ENCODE results near the gene EXT2. TPM values are rescaled to one million over a fixed set of nuclear protein-coding genes. Genes with fewer than 3 reads are reported as not detected.

The EXT2 gene
- total RNA-seq, 4 donors from 2014 or later, result 52.6 to 116 (median 81.3) TPM

DNA sequence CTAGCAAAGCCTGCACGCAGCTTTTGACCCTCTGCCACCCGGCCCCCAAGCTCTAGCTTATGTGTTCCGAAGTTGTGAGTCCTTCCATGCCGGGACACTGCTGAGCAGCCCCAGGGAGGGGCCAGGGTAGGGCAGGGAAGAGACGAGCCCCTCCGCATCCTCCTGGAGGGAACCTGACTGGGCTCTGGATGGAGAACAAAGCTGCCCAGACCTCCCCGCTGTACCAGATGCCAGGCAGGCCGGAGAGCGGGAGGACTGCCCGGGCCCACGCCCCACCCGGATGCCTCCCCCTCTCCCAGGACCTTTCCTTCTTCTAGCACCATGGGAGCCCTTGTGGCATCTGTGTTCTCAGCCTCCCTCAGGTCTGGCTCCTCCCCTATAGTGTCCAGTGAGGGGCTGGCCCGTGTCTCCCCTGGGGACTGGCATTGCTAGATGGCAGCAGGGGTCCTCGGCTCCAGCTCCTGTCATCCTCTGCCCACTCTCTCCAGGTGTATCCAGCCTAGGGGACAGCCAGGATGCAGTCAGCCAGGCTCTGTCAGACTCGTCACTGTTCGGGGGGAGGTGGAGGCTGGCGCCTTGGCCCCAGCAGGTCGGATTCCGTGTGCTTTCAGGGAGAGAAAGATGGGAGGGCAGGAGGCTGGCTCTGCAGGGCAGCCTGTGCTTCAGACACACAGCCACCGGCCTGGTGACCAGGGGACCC is 168.4 kb downstream of the EXT2 start:
- no peaks in the 10 kb centered on the region for H3K27me3 ChIP-seq
- H3K27ac ChIP-seq, result no peak overlapping the region
- intact Hi-C loops (cut with DNase I; ENCODE audit: low total_unique reads), result no loop called here
- no peak for DNase-seq
- no peak overlapping the region for H3K4me3 ChIP-seq
- no peaks in the 10 kb centered on the region for H3K36me3 ChIP-seq
- no peak for TF ChIP-seq POLR2A (IDR thresholded peaks at IDR 0.05)
- TF ChIP-seq, protein P1, sequence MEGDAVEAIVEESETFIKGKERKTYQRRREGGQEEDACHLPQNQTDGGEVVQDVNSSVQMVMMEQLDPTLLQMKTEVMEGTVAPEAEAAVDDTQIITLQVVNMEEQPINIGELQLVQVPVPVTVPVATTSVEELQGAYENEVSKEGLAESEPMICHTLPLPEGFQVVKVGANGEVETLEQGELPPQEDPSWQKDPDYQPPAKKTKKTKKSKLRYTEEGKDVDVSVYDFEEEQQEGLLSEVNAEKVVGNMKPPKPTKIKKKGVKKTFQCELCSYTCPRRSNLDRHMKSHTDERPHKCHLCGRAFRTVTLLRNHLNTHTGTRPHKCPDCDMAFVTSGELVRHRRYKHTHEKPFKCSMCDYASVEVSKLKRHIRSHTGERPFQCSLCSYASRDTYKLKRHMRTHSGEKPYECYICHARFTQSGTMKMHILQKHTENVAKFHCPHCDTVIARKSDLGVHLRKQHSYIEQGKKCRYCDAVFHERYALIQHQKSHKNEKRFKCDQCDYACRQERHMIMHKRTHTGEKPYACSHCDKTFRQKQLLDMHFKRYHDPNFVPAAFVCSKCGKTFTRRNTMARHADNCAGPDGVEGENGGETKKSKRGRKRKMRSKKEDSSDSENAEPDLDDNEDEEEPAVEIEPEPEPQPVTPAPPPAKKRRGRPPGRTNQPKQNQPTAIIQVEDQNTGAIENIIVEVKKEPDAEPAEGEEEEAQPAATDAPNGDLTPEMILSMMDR (IDR thresholded peaks at IDR 0.05), result no peak
- H3K9me3 ChIP-seq, result no peaks in the 10 kb centered on the region
- H3K4me1 ChIP-seq, result no peaks in the 10 kb centered on the region

DNA sequence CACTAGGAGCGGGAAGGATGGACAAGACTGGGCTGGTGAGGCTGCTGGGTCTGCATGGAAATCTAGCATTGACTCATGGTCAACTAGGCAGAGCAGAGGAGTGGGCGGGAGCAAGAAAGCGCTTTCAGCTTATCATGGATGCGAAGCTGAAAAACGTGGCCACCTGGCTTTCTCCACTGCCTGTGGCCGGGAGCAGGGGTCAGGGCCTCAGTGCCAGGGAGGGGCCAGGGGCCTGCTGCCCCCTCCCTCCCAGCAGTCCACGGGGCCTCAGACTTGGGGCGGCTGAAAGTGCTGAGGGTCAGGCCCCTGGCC is 168.9 kb downstream of the EXT2 start:
- TF ChIP-seq POLR2A (IDR thresholded peaks at IDR 0.05), result no peak
- TF ChIP-seq, protein P1 (IDR thresholded peaks at IDR 0.05), result no peak
- H3K4me3 ChIP-seq, result no peak overlapping the region
- DNase-seq, result no peak
- H3K27ac ChIP-seq, result no peak overlapping the region
- H3K9me3 ChIP-seq, result no peaks in the 10 kb centered on the region
- no peaks in the 10 kb centered on the region for H3K4me1 ChIP-seq
- H3K36me3 ChIP-seq, result no peaks in the 10 kb centered on the region
- intact Hi-C loops (cut with DNase I; ENCODE audit: low total_unique reads), result no loop called here
- no peaks in the 10 kb centered on the region for H3K27me3 ChIP-seq

DNA sequence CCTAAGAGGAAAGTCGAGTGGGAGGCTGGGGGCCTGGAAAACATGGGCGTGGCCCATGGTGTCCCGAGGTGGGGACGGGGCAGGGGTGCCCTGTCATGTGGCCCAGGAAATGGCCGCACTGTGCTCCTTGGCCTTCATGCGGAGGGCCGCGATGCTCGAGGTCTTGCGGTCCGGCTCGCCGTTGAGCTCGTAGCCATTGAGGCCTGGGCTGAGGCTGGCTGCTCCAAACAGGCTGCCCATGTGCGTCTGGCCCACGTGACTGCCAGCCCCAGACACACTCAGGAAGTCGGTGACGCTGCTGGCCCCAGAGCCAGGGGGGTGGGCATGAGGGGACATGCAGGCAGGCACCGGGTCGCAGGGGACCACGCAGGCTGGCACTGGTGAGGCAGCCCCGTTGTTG is 169.3 kb downstream of the EXT2 start:
- Histone ChIP-seq H3K27ac (no peak overlapping the region), H3K36me3 (no peaks in the 10 kb centered on the region), H3K27me3 (no peaks in the 10 kb centered on the region), H3K9me3 (no peaks in the 10 kb centered on the region), H3K4me1 (no peaks in the 10 kb centered on the region), H3K4me3 (no peak overlapping the region)
- no peak for DNase-seq
- no peak for TF ChIP-seq POLR2A (IDR thresholded peaks at IDR 0.05)
- TF ChIP-seq, protein P1 (IDR thresholded peaks at IDR 0.05), result no peak
- intact Hi-C loops (cut with DNase I; ENCODE audit: low total_unique reads), result no loop called here

DNA sequence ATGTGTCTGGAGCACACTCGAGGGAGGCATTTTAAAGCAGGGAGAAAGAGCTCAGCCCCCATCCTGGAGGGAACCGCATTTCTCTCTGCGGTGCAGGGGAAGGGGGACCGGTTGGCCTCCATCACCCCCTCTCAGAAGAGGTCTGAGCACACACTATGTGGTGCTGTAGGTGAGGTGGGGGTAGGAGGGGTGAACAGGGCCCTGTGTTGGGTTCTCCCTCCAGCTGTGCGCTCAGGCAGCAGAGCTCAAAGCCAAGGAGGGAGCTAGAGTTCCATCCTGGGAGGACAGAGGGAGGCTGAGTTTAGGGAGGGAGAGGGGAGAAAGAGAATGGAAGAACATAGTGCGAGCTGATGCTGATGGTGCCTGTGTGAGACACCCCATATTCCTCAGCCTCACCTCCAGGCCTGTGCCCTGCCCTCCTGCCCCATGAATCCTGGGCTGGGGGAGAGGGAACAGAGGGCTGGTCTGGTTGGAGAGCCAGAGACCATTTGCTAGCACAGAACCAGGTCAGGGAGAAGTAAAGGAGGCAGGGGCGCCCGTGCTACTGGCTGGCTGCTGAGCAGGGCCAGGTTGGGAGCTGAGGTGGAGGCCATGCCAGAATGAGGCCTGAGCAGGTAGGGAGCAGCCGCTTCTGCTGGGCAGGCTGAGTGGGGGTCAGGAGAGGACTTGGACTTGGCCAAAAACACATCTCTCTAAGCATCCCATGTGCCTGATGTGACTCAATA is 170.7 kb downstream of the EXT2 start:
- H3K9me3 ChIP-seq, result no peaks in the 10 kb centered on the region
- H3K4me3 ChIP-seq, result no peak overlapping the region
- DNase-seq, result no peak
- no peak overlapping the region for H3K27ac ChIP-seq
- no peaks in the 10 kb centered on the region for H3K27me3 ChIP-seq
- intact Hi-C loops (cut with DNase I; ENCODE audit: low total_unique reads), result no loop called here
- no peaks in the 10 kb centered on the region for H3K36me3 ChIP-seq
- H3K4me1 ChIP-seq, result peaks cover 0 to 4% of the 10 kb centered on the region in 2 donors
- TF ChIP-seq, protein P1 (IDR thresholded peaks at IDR 0.05), result no peak
- no peak for TF ChIP-seq POLR2A (IDR thresholded peaks at IDR 0.05)

DNA sequence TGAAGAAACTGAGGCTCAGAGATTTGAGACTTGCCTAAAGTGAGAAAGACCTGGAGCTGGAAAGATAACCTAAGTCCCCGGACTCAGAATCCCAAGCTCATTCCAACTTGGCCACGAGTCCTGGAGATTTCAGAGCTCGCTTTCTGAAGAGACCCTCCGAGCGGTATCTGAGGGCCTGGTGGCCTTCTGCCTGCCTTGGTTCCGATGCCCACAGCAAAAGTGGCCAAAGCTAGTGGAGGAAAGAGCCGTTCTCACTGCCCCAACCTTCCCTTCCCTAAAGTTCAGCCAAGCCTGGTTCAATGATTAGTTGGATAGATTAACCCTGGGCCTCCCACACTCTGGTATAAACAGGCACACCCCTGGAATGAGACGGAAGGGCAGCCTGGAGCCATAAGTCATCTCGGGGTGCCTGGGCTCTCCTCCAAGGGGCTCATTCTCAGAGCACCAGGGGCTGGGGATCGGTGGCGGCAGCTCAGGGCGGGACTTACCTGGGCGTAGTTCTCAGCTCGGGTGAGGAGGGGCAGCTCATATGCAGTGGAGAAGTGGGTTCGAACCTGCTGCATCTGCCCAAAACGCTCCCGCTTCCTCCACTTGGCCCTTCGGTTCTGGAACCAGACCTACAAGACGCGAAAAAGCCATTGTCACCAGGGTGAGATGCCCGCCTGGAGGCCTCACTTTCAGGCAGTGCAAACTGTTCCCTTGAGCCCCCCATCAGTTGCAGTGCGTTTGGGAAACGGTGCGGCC is 171.7 kb downstream of the EXT2 start:
- TF ChIP-seq, protein P1 (IDR thresholded peaks at IDR 0.05), result no peak
- intact Hi-C loops (cut with DNase I; ENCODE audit: low total_unique reads), result no loop called here
- DNase-seq, result no peak
- Histone ChIP-seq H3K27ac (no peak overlapping the region), H3K27me3 (no peaks in the 10 kb centered on the region), H3K36me3 (no peaks in the 10 kb centered on the region), H3K4me1 (peaks cover 0 to 4% of the 10 kb centered on the region in 2 donors), H3K4me3 (no peak overlapping the region), H3K9me3 (no peaks in the 10 kb centered on the region)
